Gastroesophageal sphincter (tissue), 4 donors: ENCODE data around the gene ZNF554. TPM values are rescaled to one million over a fixed set of nuclear protein-coding genes. Genes with fewer than 3 reads are reported as not detected.
"Not testable (repeated sequence)": the region's sequence is repeated elsewhere in the genome, so short reads cannot be mapped to it uniquely, and the experiment has no call there.

Experiments
- ATAC-seq: fragments of 150-250 bp; one replicate; pipeline ENCODE4 v1.9.1; 2016; ENCODE audit warnings: mild to moderate bottlenecking, moderate library complexity
- H3K27ac ChIP-seq, 4 donors: fragments of 200-600 bp; sonication (generic) in 3 of 4; 1 replicate in 3 of 4; 2 replicates in 1 of 4; pipeline ENCODE4 v1.5.1; 2016 to 2019
- H3K27me3 ChIP-seq: fragments of 200-600 bp; sonication (generic); one replicate; pipeline ENCODE4 v1.5.1; 2019
- H3K36me3 ChIP-seq, 2 donors: fragments of 200-600 bp; sonication (generic); one replicate each; pipeline ENCODE4 v1.5.1; 2019; ENCODE audit warnings: control low read depth in 1 of 2
- H3K4me1 ChIP-seq, 3 donors: fragments of 200-600 bp; sonication (generic); 1 replicate in 2 of 3; 2 replicates in 1 of 3; pipeline ENCODE4 v1.5.1; 2016 to 2019; ENCODE audit warnings: control low read depth in 2 of 3
- H3K4me3 ChIP-seq, 2 donors: fragments of 200-600 bp; sonication (generic); one replicate each; pipeline ENCODE4 v1.5.1; 2019; ENCODE audit warnings: mild to moderate bottlenecking in 1 of 2, moderate library complexity in 1 of 2
- H3K9me3 ChIP-seq, 3 donors: fragments of 200-600 bp; sonication (generic); one replicate each; pipeline ENCODE4 v1.5.1; 2017 to 2019; ENCODE audit warnings: control low read depth in 2 of 3
- EP300 ChIP-seq: sonication (generic); formaldehyde crosslinking; IDR thresholded peaks from one replicate; pipeline ENCODE4 v1.6.1; 2017; ENCODE audit warnings: antibody characterized with exemption, mild to moderate bottlenecking
- POLR2A ChIP-seq, 2 donors: fragments of 450-650 bp; IDR thresholded peaks; one replicate each; pipeline ENCODE4 v1.6.1; 2017; ENCODE audit warnings: antibody characterized with exemption in 2 of 2, mild to moderate bottlenecking in 2 of 2, moderate library complexity in 1 of 2
- POLR2AphosphoS5 ChIP-seq: sonication (generic); formaldehyde crosslinking; IDR thresholded peaks from one replicate; pipeline ENCODE4 v1.6.1; 2017; ENCODE audit warnings: antibody characterized with exemption
- WGBS, 2 donors: methylation state at CpG; one replicate each; pipeline ENCODE4 v1.1.5; 2018; ENCODE audit warnings: low coverage in 1 of 2; 5-methylcytosine and 5-hydroxymethylcytosine counted together
- total RNA-seq, 4 donors: library from RNA; depleted of rRNA; stranded (reverse); fragments of >200 nt; gene quantifications; one replicate each; pipeline ENCODE4 v1.1.0, GENCODE V29; 2016
- TF ChIP-seq, protein P1 (sequence below), 4 experiments: fragments of 200-600 bp in 2 of 4; fragments of 450-650 bp in 2 of 4; sonication (generic) in 1 of 4; IDR thresholded peaks; one replicate each; pipeline ENCODE4 v1.5.1; 2017 to 2019; ENCODE audit warnings: antibody characterized with exemption in 4 of 4, mild to moderate bottlenecking in 2 of 4, moderate library complexity in 2 of 4

Gene ZNF554
- total RNA-seq, 4 donors from 2014 or later = 3.5 to 7.8 (median 5.5) TPM

DNA sequence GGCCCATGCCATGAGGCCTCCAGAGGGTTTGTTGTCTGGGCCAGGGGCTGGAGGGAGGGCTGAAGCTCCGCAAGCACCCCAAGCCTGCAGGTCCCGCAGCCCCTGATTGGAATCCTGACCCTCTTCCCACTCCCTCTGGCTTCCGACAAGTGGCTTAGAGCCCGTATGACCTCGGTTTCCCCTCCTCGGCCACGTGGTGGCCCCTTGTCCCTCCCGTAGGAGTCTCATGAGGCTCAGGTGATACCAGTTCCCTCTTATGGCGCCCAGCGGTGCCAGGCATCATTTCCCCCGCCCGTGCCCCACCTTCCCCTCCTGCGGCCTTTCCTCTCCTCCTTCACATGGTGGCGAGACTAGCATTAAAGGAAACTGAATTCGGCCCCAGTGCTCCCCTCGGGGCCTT lies 28.2 kb upstream of the ZNF554 start:
- TF ChIP-seq EP300 (no peak), POLR2A (IDR thresholded peaks at IDR 0.05) (no peak), POLR2AphosphoS5 (no peak)
- TF ChIP-seq, protein P1, sequence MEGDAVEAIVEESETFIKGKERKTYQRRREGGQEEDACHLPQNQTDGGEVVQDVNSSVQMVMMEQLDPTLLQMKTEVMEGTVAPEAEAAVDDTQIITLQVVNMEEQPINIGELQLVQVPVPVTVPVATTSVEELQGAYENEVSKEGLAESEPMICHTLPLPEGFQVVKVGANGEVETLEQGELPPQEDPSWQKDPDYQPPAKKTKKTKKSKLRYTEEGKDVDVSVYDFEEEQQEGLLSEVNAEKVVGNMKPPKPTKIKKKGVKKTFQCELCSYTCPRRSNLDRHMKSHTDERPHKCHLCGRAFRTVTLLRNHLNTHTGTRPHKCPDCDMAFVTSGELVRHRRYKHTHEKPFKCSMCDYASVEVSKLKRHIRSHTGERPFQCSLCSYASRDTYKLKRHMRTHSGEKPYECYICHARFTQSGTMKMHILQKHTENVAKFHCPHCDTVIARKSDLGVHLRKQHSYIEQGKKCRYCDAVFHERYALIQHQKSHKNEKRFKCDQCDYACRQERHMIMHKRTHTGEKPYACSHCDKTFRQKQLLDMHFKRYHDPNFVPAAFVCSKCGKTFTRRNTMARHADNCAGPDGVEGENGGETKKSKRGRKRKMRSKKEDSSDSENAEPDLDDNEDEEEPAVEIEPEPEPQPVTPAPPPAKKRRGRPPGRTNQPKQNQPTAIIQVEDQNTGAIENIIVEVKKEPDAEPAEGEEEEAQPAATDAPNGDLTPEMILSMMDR (IDR thresholded peaks at IDR 0.05) = no peak
- peaks cover 0 to 9% (median 0%) of the 10 kb centered on the region in 3 donors for H3K4me1 ChIP-seq
- no peaks in the 10 kb centered on the region for H3K9me3 ChIP-seq
- no peak overlapping the region for H3K4me3 ChIP-seq
- H3K27me3 ChIP-seq = no peaks in the 10 kb centered on the region
- peaks cover 0 to 65% of the 10 kb centered on the region in 2 donors for H3K36me3 ChIP-seq
- ATAC-seq = no peak
- no peak overlapping the region for H3K27ac ChIP-seq
- 86 to 89% methylated on average over 3 to 4 of the region's 16 CpGs for WGBS, 2 donors

DNA sequence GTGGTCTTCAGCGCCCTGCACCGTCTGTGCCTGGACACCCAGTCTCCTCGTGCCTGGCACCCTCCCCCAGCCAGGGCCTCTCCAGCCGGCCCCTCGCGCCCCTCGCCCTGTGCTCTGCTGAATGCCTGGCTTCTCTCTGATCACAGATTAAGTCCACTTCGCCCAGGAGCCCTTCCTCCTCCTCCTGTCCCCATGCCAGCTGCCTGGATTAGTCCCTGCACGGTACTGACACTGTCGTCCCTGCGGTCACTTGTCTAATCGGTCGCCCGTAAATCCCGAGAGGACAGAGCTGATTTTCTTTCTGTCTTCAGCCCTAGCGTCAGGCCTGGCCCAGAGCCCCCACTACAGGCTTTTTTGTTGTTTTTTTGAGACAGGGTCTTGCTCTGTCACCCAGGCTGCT lies 27.8 kb upstream of the ZNF554 start:
- 91 to 92% methylated on average over 6 to 12 of the region's 16 CpGs for WGBS, 2 donors
- no peaks in the 10 kb centered on the region for H3K9me3 ChIP-seq
- H3K27ac ChIP-seq = no peak overlapping the region
- H3K27me3 ChIP-seq = no peaks in the 10 kb centered on the region
- H3K4me3 ChIP-seq = no peak overlapping the region
- TF ChIP-seq, protein P1 (IDR thresholded peaks at IDR 0.05) = no peak
- TF ChIP-seq POLR2AphosphoS5 = no peak
- no peak for ATAC-seq
- H3K36me3 ChIP-seq = peaks cover 0 to 70% of the 10 kb centered on the region in 2 donors
- H3K4me1 ChIP-seq = peaks cover 0 to 4% (median 0%) of the 10 kb centered on the region in 3 donors

DNA sequence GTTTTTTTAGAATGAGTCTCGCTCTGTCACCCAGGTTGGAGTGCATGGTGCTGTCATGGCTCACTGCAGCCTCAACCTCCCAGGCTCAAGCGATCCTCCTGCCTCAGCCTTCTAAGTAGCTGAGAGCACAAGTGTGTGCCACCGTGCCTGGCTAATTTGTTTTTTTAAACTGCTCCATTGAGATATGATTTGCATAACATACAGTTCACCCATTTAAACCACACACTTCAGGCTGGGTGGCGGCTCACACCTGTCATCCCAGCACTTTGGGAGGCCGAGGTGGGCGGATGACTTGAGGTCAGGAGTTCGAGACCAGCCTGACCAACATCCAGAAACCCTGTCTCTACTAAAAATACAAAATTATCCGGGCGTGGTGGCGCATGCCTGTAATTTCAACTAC lies 27.0 kb upstream of the ZNF554 start:
- 91 to 100% methylated on average over 2 to 10 of the region's 10 CpGs for WGBS, 2 donors
- ATAC-seq, H3K27me3 ChIP-seq, H3K4me3 ChIP-seq, H3K4me1 ChIP-seq, H3K27ac ChIP-seq, H3K9me3 ChIP-seq: not testable (repeated sequence)
- H3K36me3 ChIP-seq = peaks cover 0 to 78% of the 10 kb centered on the region in 2 donors

DNA sequence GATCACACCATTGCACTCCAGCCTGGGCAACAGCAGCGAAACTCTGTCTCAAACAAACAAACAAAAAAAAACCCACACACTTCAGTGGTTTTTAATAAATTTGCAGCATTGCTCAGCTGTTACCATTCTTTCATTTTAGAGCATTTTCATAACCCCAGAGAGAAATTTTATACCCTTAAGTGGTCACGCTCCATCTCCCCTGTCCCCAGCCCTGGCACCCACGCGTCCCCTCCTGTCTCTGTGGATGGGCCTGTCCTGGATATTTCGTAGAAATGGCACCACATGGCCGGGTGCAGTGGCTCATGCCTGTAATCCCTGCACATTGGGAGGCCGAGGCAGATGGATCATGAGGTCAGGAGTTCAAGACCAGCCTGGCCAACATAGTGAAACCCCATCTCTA lies 26.5 kb upstream of the ZNF554 start:
- H3K9me3 ChIP-seq = no peaks in the 10 kb centered on the region
- ATAC-seq = no peak
- H3K27me3 ChIP-seq = no peaks in the 10 kb centered on the region
- H3K36me3 ChIP-seq = peaks cover 0 to 82% of the 10 kb centered on the region in 2 donors
- WGBS, 2 donors = 98 to 100% methylated on average over 5 to 7 of the region's 7 CpGs
- H3K27ac ChIP-seq = no peak overlapping the region
- TF ChIP-seq EP300 = no peak
- H3K4me1 ChIP-seq = no peaks in the 10 kb centered on the region
- H3K4me3 ChIP-seq = no peak overlapping the region

DNA sequence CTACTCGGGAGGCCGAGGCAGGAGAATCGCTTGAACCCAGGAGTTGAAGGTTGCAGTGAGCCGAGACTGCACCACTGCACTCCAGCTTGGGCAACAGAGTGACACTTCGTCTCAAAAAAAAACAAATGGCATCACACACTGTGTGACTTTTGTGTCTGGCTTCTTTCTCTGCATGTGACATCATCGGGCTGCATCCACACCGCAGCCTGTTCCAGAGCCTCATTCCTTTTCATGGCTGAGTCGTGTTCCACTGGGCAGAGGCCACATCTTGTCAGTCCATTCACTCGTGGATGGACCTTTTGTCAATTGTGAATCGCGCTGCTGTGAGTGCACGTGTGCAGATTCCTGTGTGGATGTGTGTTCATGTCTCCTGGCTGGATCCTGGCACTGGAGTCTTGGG lies 26.1 kb upstream of the ZNF554 start:
- peaks cover 0 to 87% of the 10 kb centered on the region in 2 donors for H3K36me3 ChIP-seq
- TF ChIP-seq POLR2AphosphoS5 (no peak), POLR2A (IDR thresholded peaks at IDR 0.05) (no peak), EP300 (no peak)
- TF ChIP-seq, protein P1 (IDR thresholded peaks at IDR 0.05) = no peak
- WGBS, 2 donors = 95 to 98% methylated on average over 8 to 12 of the region's 12 CpGs
- H3K27ac ChIP-seq = no peak overlapping the region
- ATAC-seq = no peak
- H3K9me3 ChIP-seq = no peaks in the 10 kb centered on the region
- H3K4me1 ChIP-seq = no peaks in the 10 kb centered on the region
- H3K4me3 ChIP-seq = no peak overlapping the region
- H3K27me3 ChIP-seq = no peaks in the 10 kb centered on the region

DNA sequence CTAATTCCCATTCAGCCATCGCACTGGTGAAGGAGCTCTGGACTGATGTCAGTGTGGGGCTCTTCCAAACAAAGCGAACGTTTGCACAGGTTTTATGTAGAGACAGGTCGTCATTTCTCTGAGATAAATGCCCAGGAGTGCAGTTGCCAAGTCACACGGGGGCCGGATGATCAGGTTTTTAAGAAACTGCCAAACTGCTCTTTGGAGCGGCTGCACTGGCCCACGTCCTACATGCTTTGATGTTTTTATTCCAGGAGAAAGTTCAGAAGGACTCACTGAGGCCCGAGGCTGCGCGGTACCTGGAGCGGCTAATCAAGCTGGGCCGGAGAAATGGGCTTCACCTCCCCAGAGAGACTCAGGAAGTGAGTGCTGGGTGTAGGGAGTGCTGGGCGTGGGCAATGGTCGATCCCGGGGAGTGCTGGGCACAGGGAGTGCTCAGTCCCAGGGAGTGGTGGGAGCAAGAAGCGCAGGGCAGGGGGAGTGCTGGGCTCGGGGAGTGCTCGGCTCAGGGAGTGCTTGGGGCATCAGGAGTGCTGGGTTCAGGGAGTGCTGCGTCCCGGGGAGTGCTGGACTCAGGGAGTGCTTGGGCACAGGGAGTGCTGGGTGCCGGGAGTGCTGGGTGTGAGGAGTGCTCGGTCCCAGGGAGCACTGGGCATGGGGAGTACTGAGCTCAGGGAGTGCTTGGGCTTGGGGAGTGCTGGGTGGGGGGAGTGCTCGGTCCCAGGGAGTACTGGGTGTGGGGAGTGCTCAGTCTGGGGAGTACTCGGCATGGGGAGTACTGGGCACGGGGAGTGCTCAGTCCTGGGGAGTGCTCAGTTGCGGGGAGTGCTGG lies 23.6 kb upstream of the ZNF554 start:
- H3K9me3 ChIP-seq = no peaks in the 10 kb centered on the region
- H3K27me3 ChIP-seq = no peaks in the 10 kb centered on the region
- WGBS, 2 donors = 90 to 93% methylated on average over 6 to 8 of the region's 27 CpGs
- no peak for ATAC-seq
- H3K27ac ChIP-seq = no peak overlapping the region
- TF ChIP-seq, protein P1 (IDR thresholded peaks at IDR 0.05) = no peak
- TF ChIP-seq POLR2AphosphoS5 (no peak), EP300 (no peak), POLR2A (IDR thresholded peaks at IDR 0.05) (no peak)
- peaks cover 0 to 100% of the 10 kb centered on the region in 2 donors for H3K36me3 ChIP-seq
- no peaks in the 10 kb centered on the region for H3K4me1 ChIP-seq
- H3K4me3 ChIP-seq = no peak overlapping the region
